A549 (cell line): Measurements from ENCODE around the gene CHD1. TPM values are rescaled to one million over a fixed set of nuclear protein-coding genes. Genes with fewer than 3 reads are reported as not detected.

Experiments used
- ATAC-seq, 2 experiments: fragments of 200-7000 bp in 1 of 2; fragments of >200 bp in 1 of 2; cut with Nextera tagmentation in 1 of 2; cut with Tn5 transposase in 1 of 2; 3 replicates each; pipeline versions ENCODE4 v1.8.0 to v1.9.1; 2018 to 2020; ENCODE audit warnings: mild to moderate bottlenecking in 1 of 2, moderate library complexity in 1 of 2
- CTCF ChIA-PET: fragments of 300-600 bp; sonication (Branson Sonifier 250); formaldehyde crosslinking; extraction: SDS; loops from one replicate; lab custom pipeline; 2021; ENCODE audit warnings: antibody characterized with exemption, inconsistent platforms; lab: Yijun Ruan, JAX
- POLR2A ChIA-PET: fragments of 350-600 bp; formaldehyde crosslinking; extraction: SDS; loops from one replicate; lab custom pipeline; 2021; ENCODE audit warnings: antibody characterized with exemption, inconsistent platforms; lab: Yijun Ruan, JAX
- DNase-seq, 2 experiments: peaks; one replicate each; pipeline versions ENCODE4 v3.0.0 to v3.0.0-alpha.2; 2011 to 2016; ENCODE audit warnings: low read depth in 1 of 2, low spot score in 1 of 2
- FAIRE-seq: peaks from 2 replicates; lab custom pipeline; 2011; peaks lifted over from hg19 to GRCh38; lab: Jason Lieb, UNC
- H3K27ac ChIP-seq, 2 experiments: fragments of >200 bp; sonication (Bioruptor Twin); formaldehyde crosslinking; 3 replicates each; pipeline ENCODE4 v1.5.1; 2016 to 2017
- H3K4me1 ChIP-seq: fragments of >200 bp; sonication (Bioruptor Twin); formaldehyde crosslinking; 3 replicates; pipeline ENCODE4 v1.6.1; 2016
- H3K4me2 ChIP-seq: fragments of >200 bp; sonication (Bioruptor Twin); formaldehyde crosslinking; 3 replicates; pipeline ENCODE4 v1.6.1; 2016
- H3K4me3 ChIP-seq: fragments of >200 bp; sonication (Bioruptor Twin); formaldehyde crosslinking; 3 replicates; pipeline ENCODE4 v1.5.1; 2016
- H3K9me3 ChIP-seq: fragments of >200 bp; sonication (Bioruptor Twin); formaldehyde crosslinking; 3 replicates; pipeline ENCODE4 v1.6.1; 2016
- CBX8 ChIP-seq: fragments of 200-600 bp; sonication (generic); IDR thresholded peaks from 2 replicates; pipeline ENCODE4 v1.6.1; 2016
- CHD2 ChIP-seq: fragments of 150-350 bp; IDR thresholded peaks from 2 replicates; pipeline ENCODE4 v1.6.1; 2014; ENCODE audit warnings: low read length; ENCODE audit not compliant: partially characterized antibody
- EP300 ChIP-seq, 2 experiments: fragments of >200 bp; sonication (Bioruptor Twin); formaldehyde crosslinking; IDR thresholded peaks; 2 replicates in 1 of 2; 3 replicates in 1 of 2; pipeline ENCODE4 v1.6.1; 2016 to 2017
- ESRRA ChIP-seq: fragments of 150-350 bp; IDR thresholded peaks from 2 replicates; pipeline ENCODE4 v1.6.1; 2014; ENCODE audit warnings: mild to moderate bottlenecking, low read length, borderline replicate concordance
- FOSB ChIP-seq: fragments of 250-450 bp; sonication (Bioruptor Pico); IDR thresholded peaks from 2 replicates; pipeline ENCODE4 v1.5.0; 2020; ENCODE audit warnings: mild to moderate bottlenecking, moderate library complexity
- GATA3 ChIP-seq: IDR thresholded peaks from 2 replicates; pipeline ENCODE4 v1.6.1; 2012; ENCODE audit warnings: borderline replicate concordance
- HDAC2 ChIP-seq: fragments of 200-600 bp; sonication (generic); IDR thresholded peaks from 2 replicates; pipeline ENCODE4 v1.6.1; 2016
- HEYL ChIP-seq: fragments of 250-450 bp; sonication (Bioruptor Pico); IDR thresholded peaks from 2 replicates; pipeline ENCODE4 v1.8.0; 2021; ENCODE audit warnings: mild to moderate bottlenecking, moderate library complexity
- HOXB13 ChIP-seq: fragments of 250-450 bp; sonication (Bioruptor Pico); IDR thresholded peaks from 2 replicates; pipeline ENCODE4 v1.5.0; 2020; ENCODE audit warnings: low read depth, mild to moderate bottlenecking, moderate library complexity
- HOXB5 ChIP-seq: fragments of 250-450 bp; sonication (Bioruptor Pico); IDR thresholded peaks from 2 replicates; pipeline ENCODE4 v1.5.0; 2020; ENCODE audit warnings: mild to moderate bottlenecking, moderate library complexity
- JUN ChIP-seq, 2 experiments: fragments of >200 bp; sonication (Bioruptor Twin); formaldehyde crosslinking; IDR thresholded peaks; 2 replicates in 1 of 2; 3 replicates in 1 of 2; pipeline ENCODE4 v1.6.1; 2016 to 2017
- KDM1A ChIP-seq: fragments of 200-600 bp; sonication (generic); IDR thresholded peaks from 2 replicates; pipeline ENCODE4 v1.6.1; 2016; ENCODE audit warnings: low read depth, mild to moderate bottlenecking
- MAFK ChIP-seq: fragments of 450-650 bp; IDR thresholded peaks from 2 replicates; pipeline ENCODE4 v1.6.1; 2014; ENCODE audit not compliant: partially characterized antibody
- MAZ ChIP-seq: fragments of 150-350 bp; IDR thresholded peaks from 2 replicates; pipeline ENCODE4 v1.6.1; 2014; ENCODE audit warnings: antibody characterized with exemption, low read depth, low read length, borderline replicate concordance
- MYC ChIP-seq: IDR thresholded peaks from 2 replicates; pipeline ENCODE4 v1.6.1; 2012; ENCODE audit warnings: mild to moderate bottlenecking, inconsistent platforms, low read length, improper control_type of control experiment, borderline replicate concordance
- NFE2L2 ChIP-seq: fragments of 150-350 bp; conservative IDR thresholded peaks from 2 replicates; pipeline ENCODE4 v1.6.1; 2014; ENCODE audit warnings: low read length
- NPAS2 ChIP-seq: fragments of 250-450 bp; sonication (Bioruptor Pico); IDR thresholded peaks from 2 replicates; pipeline ENCODE4 v1.8.0; 2022; ENCODE audit warnings: mild to moderate bottlenecking, moderate library complexity, borderline replicate concordance
- POLR2AphosphoS2 ChIP-seq: conservative IDR thresholded peaks from 2 replicates; pipeline ENCODE4 v1.6.1; 2012; ENCODE audit warnings: low read length, improper control_type of control experiment, inconsistent platforms
- RAD21 ChIP-seq, 2 experiments: fragments of >200 bp in 1 of 2; sonication (Bioruptor Twin) in 1 of 2; formaldehyde crosslinking in 1 of 2; IDR thresholded peaks in 1 of 2; conservative IDR thresholded peaks in 1 of 2; 2 replicates in 1 of 2; 3 replicates in 1 of 2; pipeline ENCODE4 v1.6.1; 2012 to 2018; ENCODE audit warnings: inconsistent platforms in 1 of 2
- RARB ChIP-seq: fragments of 250-450 bp; sonication (Bioruptor Pico); IDR thresholded peaks from 2 replicates; pipeline ENCODE4 v1.8.0; 2021; ENCODE audit warnings: mild to moderate bottlenecking, moderate library complexity
- RCOR1 ChIP-seq: fragments of 150-350 bp; IDR thresholded peaks from 2 replicates; pipeline ENCODE4 v1.6.1; 2014; ENCODE audit warnings: antibody characterized with exemption, low read length, low read depth
- RFX5 ChIP-seq: fragments of 450-650 bp; IDR thresholded peaks from 2 replicates; pipeline ENCODE4 v1.7.1; 2014; ENCODE audit warnings: antibody characterized with exemption, mild to moderate bottlenecking, moderate library complexity
- RNF2 ChIP-seq: fragments of 200-600 bp; sonication (generic); IDR thresholded peaks from 2 replicates; pipeline ENCODE4 v1.6.1; 2016; ENCODE audit warnings: low read depth, mild to moderate bottlenecking, antibody characterized with exemption, moderate library complexity, borderline replicate concordance
- SMC3 ChIP-seq: fragments of >200 bp; sonication (Bioruptor Twin); formaldehyde crosslinking; IDR thresholded peaks from 3 replicates; pipeline ENCODE4 v1.6.1; 2018; ENCODE audit warnings: inconsistent platforms
- TFCP2L1 ChIP-seq: fragments of 250-450 bp; sonication (Bioruptor Pico); IDR thresholded peaks from 2 replicates; pipeline ENCODE4 v1.5.0; 2021; ENCODE audit warnings: mild to moderate bottlenecking
- ZC3H11A ChIP-seq: fragments of 450-650 bp; IDR thresholded peaks from 2 replicates; pipeline ENCODE4 v1.6.1; 2014; ENCODE audit warnings: antibody characterized with exemption, mild to moderate bottlenecking
- ZFP36 ChIP-seq: fragments of 450-650 bp; IDR thresholded peaks from 2 replicates; pipeline ENCODE4 v1.6.1; 2014; ENCODE audit warnings: borderline replicate concordance; ENCODE audit not compliant: partially characterized antibody
- ZSCAN20 ChIP-seq: fragments of 250-450 bp; sonication (Bioruptor Pico); IDR thresholded peaks from 2 replicates; pipeline ENCODE4 v1.8.0; 2022; ENCODE audit warnings: mild to moderate bottlenecking, moderate library complexity
- WGBS: methylation state at CpG from one replicate; pipeline ENCODE4 v1.1.6; 2017; ENCODE audit errors: missing lambda C conversion rate; 5-methylcytosine and 5-hydroxymethylcytosine counted together
- polyA minus RNA-seq: library from RNA; depleted of rRNA, polyadenylated mRNA; stranded (reverse); fragments of >200 nt; gene quantifications from 2 replicates; pipeline ENCODE4 v1.2.3, GENCODE V29; 2011; rRNA and poly(A)+ RNA removed
- polyA plus RNA-seq, 4 experiments: library from polyadenylated mRNA; depleted of rRNA in 3 of 4; stranded (reverse); fragments of >200 nt; fragmentation: RNase III in 1 of 4; extraction: RNeasy Plus Mini Kit Qiagen cat#74134 plus additional on column Dnase treatment in 1 of 4; gene quantifications; 2 replicates in 3 of 4; 3 replicates in 1 of 4; pipeline ENCODE4 v1.2.3, GENCODE V29; 2011 to 2017
- TF ChIP-seq, protein P1 (sequence below): fragments of 250-450 bp; sonication (Bioruptor Pico); IDR thresholded peaks from 2 replicates; pipeline ENCODE4 v1.5.0; 2020; ENCODE audit warnings: low read depth, mild to moderate bottlenecking, moderate library complexity
- TF ChIP-seq, protein P2 (sequence below): fragments of 250-450 bp; sonication (Bioruptor Pico); IDR thresholded peaks from 2 replicates; pipeline ENCODE4 v1.5.0; 2021; ENCODE audit warnings: mild to moderate bottlenecking, moderate library complexity, borderline replicate concordance
- TF ChIP-seq, protein P3 (sequence below): fragments of 450-650 bp; IDR thresholded peaks from 2 replicates; pipeline ENCODE4 v1.6.1; 2014; ENCODE audit warnings: antibody characterized with exemption
- TF ChIP-seq, protein P4 (sequence below): IDR thresholded peaks from 2 replicates; pipeline ENCODE4 v1.6.1; 2012; ENCODE audit warnings: low read depth, borderline replicate concordance
- TF ChIP-seq, protein P5 (sequence below): IDR thresholded peaks from 2 replicates; pipeline ENCODE4 v1.6.1; 2012

Gene CHD1
- polyA plus RNA-seq (2011; rRNA removed) (43.2 and 53.9 TPM in 2 replicates), polyA plus RNA-seq (2017; fragmentation: RNase III; extraction: RNeasy Plus Mini Kit Qiagen cat#74134 plus additional on column Dnase treatment) (24.6 to 29.9 TPM (median 25.9 TPM) in 3 replicates), polyA minus RNA-seq (28.2 and 33.4 TPM in 2 replicates)
- polyA plus RNA-seq (2012; cell fraction: cytosol; rRNA removed), result 8.7 TPM in 2 replicates
- polyA plus RNA-seq (2012; cell fraction: nucleus; rRNA removed), result 14.1 and 16.5 TPM in 2 replicates

DNA sequence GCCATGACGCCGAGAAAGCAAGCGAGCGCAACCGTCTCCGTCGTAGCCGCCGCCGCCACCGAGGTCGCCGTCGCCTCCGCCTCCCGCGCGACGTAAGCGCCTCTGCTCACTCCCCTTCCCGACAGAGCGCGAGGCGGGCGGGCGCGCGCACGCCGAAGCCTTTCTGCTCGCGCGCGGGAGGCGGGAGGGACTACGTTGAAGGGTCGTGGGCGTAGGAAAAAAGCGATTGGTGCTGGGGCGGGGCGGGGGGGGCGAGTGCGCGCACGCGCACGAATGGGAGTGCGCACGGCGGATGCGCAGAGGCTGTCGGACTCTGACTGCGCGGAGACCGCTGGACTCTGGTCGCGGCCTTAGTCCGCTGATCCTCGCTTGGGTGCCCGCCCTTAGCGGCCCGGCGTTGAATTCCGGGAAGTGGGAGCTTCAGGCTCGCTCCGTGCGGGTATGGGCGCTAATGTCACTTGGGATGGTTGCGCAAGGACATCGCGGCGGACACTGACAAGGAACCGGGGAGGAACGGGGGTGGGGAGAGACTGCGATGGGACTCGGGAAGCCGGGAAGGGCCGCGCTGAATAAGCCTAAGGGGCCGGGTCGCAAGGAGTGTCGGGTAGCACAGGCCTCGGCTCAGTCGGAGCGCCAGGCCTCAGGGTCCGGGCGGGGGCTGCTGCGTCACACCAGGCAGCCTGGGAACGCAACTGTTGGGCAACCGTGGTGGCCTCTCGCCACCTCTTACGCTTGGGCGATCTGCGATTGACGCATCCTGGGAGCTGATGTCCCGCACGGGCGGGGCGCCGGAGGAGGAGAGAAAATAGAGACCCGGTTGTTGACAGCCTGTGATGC, at the start of gene CHD1:
Gene CHD1, minus strand, starts transcription at position 135 of the 837 bp plus-strand sequence. CDS start 2,621 bp downstream, outside the sequence.
- no peak for FAIRE-seq
- peak; percentile 78 to 83 for ATAC-seq
- Histone ChIP-seq H3K4me1 (peaks cover 27% of the 10 kb centered on the region), H3K27ac (peak within 1 kb of the TSS; percentile 96 to 98), H3K4me2 (peak within 1 kb of the TSS; percentile 78), H3K4me3 (peak within 1 kb of the TSS; percentile 79), H3K9me3 (no peaks in the 10 kb centered on the region)
- ChIA-PET POLR2A (interaction anchor here (0.5 to 1.9 kb wide), 11 partner anchors 9 to 104 kb away, joined by 3 to 12 read pairs (median 5); no protein-coding TSS in a partner anchor), CTCF (interaction anchor here (1.0 to 1.5 kb wide), 4 partner anchors 10 to 131 kb away, joined by 3 to 5 read pairs (median 3); no protein-coding TSS in a partner anchor)
- DNase-seq, result peak; percentile 92 to 97
- 0% methylated on average over 39 of the region's 101 CpGs for WGBS
- TF ChIP-seq ZFP36 (no peak), MYC (peak; percentile 66), ESRRA (no peak), RCOR1 (no peak), CBX8 (no peak), CHD2 (no peak), NFE2L2 (0 out of 2 replicates have a peak, but pooled peaks have one; percentile 0), NPAS2 (CRISPR knock-in tag) (no peak), RFX5 (peak; percentile 60; the same call in 1 of the 2 replicates), HEYL (CRISPR knock-in tag) (no peak), KDM1A (no peak), POLR2AphosphoS2 (no peak), ZSCAN20 (no peak), EP300 (IDR thresholded peaks at IDR 0.05) (peak in 1 of 2 experiments; percentile 39; a peak in 1 of 5 replicates), HDAC2 (no peak), RARB (CRISPR knock-in tag) (peak; percentile 63; the same call in 1 of the 2 replicates), MAZ (0 out of 2 replicates have a peak, but pooled peaks have one; percentile 74), JUN (IDR thresholded peaks at IDR 0.05) (peak; percentile 80 to 89), HOXB13 (CRISPR knock-in tag) (no peak), SMC3 (peak; percentile 23; the same call in 1 of the 3 replicates), GATA3 (no peak; the same call in 1 of the 2 replicates), RAD21 (conservative IDR thresholded peaks at IDR 0.05 in 1 of 2, IDR thresholded peaks at IDR 0.05 in 1 of 2) (no peak), HOXB5 (CRISPR knock-in tag) (no peak; the same call in 1 of the 2 replicates), ZC3H11A (no peak), MAFK (no peak), RNF2 (no peak), TFCP2L1 (CRISPR knock-in tag) (0 out of 2 replicates have a peak, but pooled peaks have one; percentile 76), FOSB (CRISPR knock-in tag) (no peak)
- TF ChIP-seq, protein P1, sequence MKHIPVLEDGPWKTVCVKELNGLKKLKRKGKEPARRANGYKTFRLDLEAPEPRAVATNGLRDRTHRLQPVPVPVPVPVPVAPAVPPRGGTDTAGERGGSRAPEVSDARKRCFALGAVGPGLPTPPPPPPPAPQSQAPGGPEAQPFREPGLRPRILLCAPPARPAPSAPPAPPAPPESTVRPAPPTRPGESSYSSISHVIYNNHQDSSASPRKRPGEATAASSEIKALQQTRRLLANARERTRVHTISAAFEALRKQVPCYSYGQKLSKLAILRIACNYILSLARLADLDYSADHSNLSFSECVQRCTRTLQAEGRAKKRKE, result no peak
- TF ChIP-seq, protein P2, sequence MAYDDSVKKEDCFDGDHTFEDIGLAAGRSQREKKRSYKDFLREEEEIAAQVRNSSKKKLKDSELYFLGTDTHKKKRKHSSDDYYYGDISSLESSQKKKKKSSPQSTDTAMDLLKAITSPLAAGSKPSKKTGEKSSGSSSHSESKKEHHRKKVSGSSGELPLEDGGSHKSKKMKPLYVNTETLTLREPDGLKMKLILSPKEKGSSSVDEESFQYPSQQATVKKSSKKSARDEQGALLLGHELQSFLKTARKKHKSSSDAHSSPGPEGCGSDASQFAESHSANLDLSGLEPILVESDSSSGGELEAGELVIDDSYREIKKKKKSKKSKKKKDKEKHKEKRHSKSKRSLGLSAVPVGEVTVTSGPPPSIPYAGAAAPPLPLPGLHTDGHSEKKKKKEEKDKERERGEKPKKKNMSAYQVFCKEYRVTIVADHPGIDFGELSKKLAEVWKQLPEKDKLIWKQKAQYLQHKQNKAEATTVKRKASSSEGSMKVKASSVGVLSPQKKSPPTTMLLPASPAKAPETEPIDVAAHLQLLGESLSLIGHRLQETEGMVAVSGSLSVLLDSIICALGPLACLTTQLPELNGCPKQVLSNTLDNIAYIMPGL (CRISPR knock-in tag), result peak; percentile 94
- TF ChIP-seq, protein P3, sequence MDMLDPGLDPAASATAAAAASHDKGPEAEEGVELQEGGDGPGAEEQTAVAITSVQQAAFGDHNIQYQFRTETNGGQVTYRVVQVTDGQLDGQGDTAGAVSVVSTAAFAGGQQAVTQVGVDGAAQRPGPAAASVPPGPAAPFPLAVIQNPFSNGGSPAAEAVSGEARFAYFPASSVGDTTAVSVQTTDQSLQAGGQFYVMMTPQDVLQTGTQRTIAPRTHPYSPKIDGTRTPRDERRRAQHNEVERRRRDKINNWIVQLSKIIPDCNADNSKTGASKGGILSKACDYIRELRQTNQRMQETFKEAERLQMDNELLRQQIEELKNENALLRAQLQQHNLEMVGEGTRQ, result no peak
- TF ChIP-seq, protein P4, sequence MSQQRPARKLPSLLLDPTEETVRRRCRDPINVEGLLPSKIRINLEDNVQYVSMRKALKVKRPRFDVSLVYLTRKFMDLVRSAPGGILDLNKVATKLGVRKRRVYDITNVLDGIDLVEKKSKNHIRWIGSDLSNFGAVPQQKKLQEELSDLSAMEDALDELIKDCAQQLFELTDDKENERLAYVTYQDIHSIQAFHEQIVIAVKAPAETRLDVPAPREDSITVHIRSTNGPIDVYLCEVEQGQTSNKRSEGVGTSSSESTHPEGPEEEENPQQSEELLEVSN, result no peak; the same call in 1 of the 2 replicates
- TF ChIP-seq, protein P5, sequence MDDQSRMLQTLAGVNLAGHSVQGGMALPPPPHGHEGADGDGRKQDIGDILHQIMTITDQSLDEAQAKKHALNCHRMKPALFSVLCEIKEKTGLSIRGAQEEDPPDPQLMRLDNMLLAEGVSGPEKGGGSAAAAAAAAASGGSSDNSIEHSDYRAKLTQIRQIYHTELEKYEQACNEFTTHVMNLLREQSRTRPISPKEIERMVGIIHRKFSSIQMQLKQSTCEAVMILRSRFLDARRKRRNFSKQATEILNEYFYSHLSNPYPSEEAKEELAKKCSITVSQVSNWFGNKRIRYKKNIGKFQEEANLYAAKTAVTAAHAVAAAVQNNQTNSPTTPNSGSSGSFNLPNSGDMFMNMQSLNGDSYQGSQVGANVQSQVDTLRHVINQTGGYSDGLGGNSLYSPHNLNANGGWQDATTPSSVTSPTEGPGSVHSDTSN, result no peak
